Measurements from ENCODE around the gene SORCS2. TPM values are rescaled to one million over a fixed set of nuclear protein-coding genes. Genes with fewer than 3 reads are reported as not detected.

Gene SORCS2
- total RNA-seq, 1 donor from 2014 or later: 1.2 TPM

DNA sequence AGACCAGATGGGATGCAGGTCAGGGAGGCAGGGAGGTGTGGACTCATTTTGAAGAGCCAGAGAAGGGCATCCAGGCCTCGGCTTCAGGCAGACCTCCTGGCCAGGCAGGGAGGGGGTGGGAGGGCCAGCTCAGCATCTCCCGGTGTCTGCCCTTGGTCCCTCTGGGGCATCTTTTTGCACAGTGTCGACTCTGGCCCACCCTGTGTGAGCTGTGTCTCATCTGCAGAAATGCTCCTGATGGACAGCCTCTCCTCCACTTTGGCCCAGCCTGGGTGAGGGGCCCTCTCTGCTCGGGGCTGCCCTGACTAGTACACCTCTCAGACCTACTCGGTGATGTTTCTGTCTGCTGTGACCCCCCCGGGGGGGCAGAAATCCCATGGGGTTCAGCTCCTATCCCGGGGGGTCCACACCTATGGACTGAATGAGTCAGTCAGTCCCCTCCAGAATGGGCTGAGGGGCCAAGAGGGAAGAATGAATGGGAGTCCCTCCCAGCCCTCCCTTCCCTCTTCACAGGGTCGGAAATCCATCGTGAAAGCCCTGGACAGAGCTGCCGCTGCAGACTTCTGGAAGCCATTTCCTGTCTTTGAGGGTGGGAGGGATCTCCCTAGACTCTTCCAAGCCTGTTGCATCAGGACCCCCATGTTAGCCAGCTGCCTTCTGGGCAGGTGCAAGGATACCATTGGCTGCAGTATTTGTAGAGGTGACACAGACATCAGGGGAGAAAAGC is 439.1 kb downstream of the SORCS2 start:
- ATAC-seq (ENCODE audit: poor library complexity) (no peak), DNase-seq (no peak)
- intact Hi-C loops (cut with DNase I): loop anchor here (5.0 kb wide), 1 partner anchor 114 kb away; no protein-coding TSS in a partner anchor

- intact Hi-C loops (cut with DNase I): loop anchor here (5.0 kb wide), 1 partner anchor 115 kb away; no protein-coding TSS in a partner anchor
- ATAC-seq (ENCODE audit: poor library complexity): peak; percentile 75
Observed at GRCh38 chr4:7632341-7632740, 440.0 kb downstream of the SORCS2 start.

GRCh38 chr4:7632971-7633370 is 440.6 kb downstream of the SORCS2 start:
- intact Hi-C loops (cut with DNase I): loop anchor here (5.0 kb wide), 1 partner anchor 116 kb away; no protein-coding TSS in a partner anchor
- no peak for ATAC-seq (ENCODE audit: poor library complexity)
- no peak for DNase-seq

More at GRCh38 chr4:7632341-7632740, 440.0 kb downstream of the SORCS2 start:
- no peak for DNase-seq

GRCh38 chr4:7634661-7635251 is 442.4 kb downstream of the SORCS2 start:
- DNase-seq (no peak), ATAC-seq (ENCODE audit: poor library complexity) (no peak)
- intact Hi-C loops (cut with DNase I): loop anchor here (5.0 kb wide), 1 partner anchor 117 kb away; no protein-coding TSS in a partner anchor

- intact Hi-C loops (cut with DNase I): no loop called here
- ATAC-seq (ENCODE audit: poor library complexity): no peak
- DNase-seq: no peak
Observed at GRCh38 chr4:7635445-7636239, 443.3 kb downstream of the SORCS2 start.

DNA sequence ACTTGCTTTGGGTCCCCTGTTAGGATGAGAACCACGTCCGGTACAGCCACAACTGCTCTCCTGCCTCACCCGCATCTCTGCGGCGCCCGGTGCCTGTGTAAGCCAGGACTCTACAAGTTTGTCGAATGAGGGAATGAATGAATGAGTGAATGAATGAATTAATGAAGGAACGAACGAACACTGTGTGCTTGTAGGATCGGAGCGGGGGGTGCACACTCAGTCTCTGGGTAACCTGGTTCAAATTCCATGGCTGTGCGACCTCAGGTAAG is 443.8 kb downstream of the SORCS2 start:
- ATAC-seq (ENCODE audit: poor library complexity): no peak
- no peak for DNase-seq
- intact Hi-C loops (cut with DNase I): no loop called here

DNA sequence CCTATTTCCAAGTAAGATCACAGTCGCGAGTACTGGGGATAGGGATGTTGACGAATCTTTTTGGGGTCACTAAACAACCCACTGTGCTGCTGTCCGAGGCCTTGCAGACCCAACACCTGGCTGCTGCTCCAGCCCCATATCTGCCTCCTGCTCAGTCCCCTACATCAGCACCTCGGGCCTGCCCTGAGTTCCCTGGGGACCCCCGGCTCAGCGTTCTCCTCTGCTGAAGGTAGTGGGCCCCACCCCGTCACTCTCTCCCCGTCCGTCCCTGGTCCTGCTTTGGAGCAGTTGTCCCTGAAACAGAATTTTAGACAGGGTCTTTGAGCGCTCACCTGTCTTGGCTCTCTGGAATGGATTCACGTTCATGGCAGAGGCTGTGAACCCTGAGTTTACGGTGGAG is 444.8 kb downstream of the SORCS2 start:
- intact Hi-C loops (cut with DNase I): no loop called here
- DNase-seq: no peak
- no peak for ATAC-seq (ENCODE audit: poor library complexity)

- no peak for ATAC-seq (ENCODE audit: poor library complexity)
- DNase-seq: no peak
- intact Hi-C loops (cut with DNase I): no loop called here
Observed at GRCh38 chr4:7637971-7638370, 445.6 kb downstream of the SORCS2 start.

DNA sequence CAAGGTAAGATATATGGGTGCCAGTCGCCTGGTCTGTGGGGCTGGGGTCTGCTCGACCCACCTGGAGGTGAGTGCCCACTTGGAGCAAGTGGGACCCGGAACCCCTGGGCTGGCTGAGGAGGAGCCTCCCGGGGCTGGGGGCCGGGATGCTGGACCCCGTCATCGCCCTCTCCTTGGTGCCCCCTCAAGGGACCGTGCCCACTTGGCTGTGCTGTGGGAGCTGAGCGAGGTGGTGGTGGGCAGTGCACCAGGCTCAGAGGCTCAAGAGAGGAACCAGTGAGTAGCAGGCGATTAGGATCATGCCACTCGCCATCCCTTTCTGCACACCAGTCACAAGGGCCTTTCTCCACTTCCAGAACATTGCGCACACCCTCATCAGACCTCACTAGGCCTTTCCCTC is 446.2 kb downstream of the SORCS2 start:
- no peak for DNase-seq
- ATAC-seq (ENCODE audit: poor library complexity): no peak
- intact Hi-C loops (cut with DNase I): no loop called here

DNA sequence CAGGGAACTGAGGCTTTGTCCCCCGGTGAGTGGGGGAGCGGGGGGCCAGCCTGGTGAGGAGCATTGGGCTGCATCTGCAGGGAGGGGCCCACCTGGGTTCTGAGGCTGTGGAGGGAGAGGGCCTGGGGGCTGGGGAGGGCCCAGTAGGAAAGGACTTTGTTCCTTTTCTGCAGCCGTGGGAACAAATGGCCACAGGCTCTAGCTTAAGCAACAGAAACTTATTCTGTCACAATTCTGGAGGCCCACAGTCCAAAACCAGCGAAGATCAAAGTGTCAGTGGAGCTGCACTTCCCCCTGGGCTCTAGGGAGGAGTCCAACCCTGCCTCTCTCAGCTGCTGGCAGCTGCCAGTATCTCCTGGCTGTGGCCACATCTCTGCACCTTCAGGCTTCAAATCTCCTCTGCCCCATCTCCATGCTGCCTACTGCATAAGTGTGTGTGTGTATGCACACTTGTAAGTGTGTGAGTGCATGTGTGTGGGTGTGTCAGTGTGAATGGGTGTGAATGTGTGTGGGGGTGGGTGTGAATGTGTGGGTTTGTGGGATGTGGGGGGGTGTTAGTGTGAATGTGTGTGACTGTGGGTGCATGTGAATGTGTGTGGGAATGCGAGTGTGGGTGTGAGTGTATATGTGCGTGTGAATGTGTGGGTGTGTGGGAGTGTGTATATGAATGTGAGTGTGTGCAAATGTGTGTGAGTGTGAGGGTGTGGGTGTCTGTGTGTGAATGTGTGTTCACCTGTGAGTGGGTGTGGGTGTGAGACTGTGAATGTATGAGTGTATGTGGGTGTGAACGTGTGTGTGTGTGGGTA is 446.8 kb downstream of the SORCS2 start:
- intact Hi-C loops (cut with DNase I): no loop called here
- ATAC-seq (ENCODE audit: poor library complexity) (peak; percentile 50), DNase-seq (no peak)

DNA sequence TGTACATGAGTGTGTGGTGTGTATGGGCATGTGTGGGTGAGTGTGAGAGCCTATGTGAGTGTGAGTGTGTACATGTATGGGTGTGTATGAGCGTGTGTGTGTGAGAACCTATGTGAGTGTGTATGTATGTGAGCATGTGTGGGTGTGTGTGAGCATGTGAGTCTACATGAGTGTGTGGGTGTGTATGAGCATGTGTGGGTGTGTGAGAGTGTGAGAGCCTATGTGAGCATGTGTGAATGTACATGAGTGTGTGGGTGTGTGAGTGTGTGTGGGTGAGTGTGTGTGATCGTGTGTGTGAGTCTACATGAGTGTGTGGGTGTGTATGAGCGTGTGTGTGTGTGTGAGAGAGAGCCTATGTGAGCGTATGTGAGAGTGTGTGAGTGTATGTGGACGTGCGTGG is 447.8 kb downstream of the SORCS2 start:
- intact Hi-C loops (cut with DNase I): no loop called here
- DNase-seq (no peak), ATAC-seq (ENCODE audit: poor library complexity) (no peak)

GRCh38 chr4:7641712-7642111 is 449.4 kb downstream of the SORCS2 start:
- intact Hi-C loops (cut with DNase I): no loop called here
- ATAC-seq (ENCODE audit: poor library complexity) (no peak), DNase-seq (no peak)

DNA sequence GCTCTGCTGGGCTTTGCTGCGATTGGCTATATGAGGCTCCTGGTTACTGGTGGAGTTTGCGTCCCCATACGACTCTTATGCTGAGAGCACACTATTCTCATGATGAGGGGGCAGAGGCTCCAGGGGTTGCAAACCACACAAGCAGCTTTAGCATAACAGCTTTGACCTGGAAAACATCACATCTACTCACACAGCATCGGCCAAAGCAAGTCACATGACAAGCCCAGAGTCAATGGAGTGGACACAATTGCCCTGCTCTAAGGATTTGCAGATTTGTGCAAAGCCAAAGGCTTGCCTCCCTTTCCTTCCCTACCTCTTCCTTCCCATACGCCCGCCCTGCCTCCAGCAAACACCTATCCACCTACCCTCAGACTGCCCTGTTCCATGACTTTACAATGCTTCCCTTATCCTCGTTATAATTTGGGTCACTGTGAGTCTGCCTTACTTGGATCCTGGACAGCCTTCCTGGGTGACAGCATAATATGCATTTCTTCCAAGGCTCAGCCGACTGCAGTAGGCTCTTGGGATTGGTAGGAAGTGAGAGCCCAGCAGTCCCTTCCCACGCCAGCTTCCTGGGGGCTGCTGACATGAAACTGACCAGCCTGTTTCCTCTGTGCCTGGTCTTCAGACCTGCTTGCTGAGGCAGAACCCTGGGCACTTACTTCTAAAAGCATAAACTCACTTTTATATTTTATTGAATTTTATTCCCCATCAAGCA is 450.6 kb downstream of the SORCS2 start:
- no peak for ATAC-seq (ENCODE audit: poor library complexity)
- DNase-seq: no peak
- intact Hi-C loops (cut with DNase I): no loop called here

- DNase-seq (no peak), ATAC-seq (ENCODE audit: poor library complexity) (no peak)
- intact Hi-C loops (cut with DNase I): no loop called here
Observed at GRCh38 chr4:7645158-7645557, 452.8 kb downstream of the SORCS2 start.

DNA sequence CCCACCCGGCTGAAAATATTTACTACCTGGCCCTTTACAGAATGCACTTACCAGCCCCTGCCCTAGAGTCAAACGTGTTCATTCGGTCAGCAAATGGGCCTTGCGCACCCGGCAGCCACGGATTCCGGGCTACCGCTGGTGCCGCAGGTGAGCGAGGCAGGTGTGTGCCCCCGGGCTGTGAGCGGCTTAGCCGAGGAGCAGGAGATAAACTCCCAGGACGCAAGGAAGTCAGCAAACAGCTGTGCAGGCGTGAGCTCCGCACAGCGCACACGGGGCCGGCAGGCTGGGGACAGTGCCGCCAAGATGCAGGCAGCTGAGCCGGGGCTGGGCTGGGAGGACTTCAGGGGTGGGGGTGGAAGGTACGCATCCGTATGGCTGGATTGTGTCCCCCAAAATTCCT is 453.6 kb downstream of the SORCS2 start:
- ATAC-seq (ENCODE audit: poor library complexity): no peak

DNA sequence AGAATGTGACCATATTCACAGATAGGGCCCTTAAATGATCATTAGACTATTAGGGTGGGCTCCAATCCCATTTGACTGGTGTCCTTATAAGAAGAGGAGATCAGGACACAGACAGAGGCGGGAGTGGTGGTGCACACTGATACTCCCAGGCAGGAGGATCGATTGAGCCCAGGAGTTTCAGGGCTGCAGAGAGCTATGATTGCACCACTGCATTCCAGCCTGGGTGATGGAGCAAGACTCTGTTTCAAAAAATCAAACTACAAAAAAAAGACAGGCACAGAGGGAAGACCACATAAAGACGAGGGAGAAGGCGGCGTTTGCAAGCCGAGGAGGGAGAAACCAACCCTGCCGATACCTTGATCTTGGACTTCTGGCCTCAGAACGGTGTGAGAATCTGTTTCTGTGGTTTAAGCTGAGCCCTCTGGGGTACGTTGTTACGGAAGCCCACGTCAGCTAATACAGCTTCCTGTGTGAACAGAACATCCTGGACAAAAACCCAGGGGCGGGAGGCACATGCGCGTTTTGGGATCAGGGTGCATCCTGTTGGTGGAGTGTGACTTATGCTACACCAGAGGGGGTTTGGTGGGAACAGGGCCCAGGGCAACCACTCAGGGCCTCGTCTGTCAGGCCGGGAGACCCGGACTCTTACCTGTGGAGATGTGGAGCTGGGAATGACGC is 454.2 kb downstream of the SORCS2 start:
- ATAC-seq (ENCODE audit: poor library complexity) (no peak), DNase-seq (peak; percentile 36)
- intact Hi-C loops (cut with DNase I): no loop called here

More for the DNA sequence above, 453.6 kb downstream of the SORCS2 start:
- intact Hi-C loops (cut with DNase I): no loop called here
- no peak for DNase-seq

GRCh38 chr4:7647186-7647585 is 454.8 kb downstream of the SORCS2 start:
- intact Hi-C loops (cut with DNase I): no loop called here
- ATAC-seq (ENCODE audit: poor library complexity): no peak
- DNase-seq: peak; percentile 7

Data from Right ventricle myocardium superior (tissue), 1 donor.